GM19397 (cell line): Measurements from ENCODE around the gene TMEM272.

Source experiments
- ATAC-seq: cut with Tn5 transposase; IDR thresholded peaks from one replicate; pipeline ENCODE4 v1.9.1; 2021; ENCODE audit warnings: mild to moderate bottlenecking, moderate library complexity; ENCODE audit not compliant: unreplicated experiment

TMEM272 gene, protein sequence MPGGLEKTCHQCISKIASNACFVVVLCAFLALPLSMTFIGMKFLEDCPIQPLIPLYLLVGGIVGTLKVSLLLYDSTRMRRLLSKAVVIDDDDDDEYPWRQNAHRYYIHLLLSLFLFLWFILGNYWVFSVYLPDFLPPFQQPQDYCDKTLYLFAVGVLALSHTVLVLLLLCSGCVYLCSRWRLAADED

DNA sequence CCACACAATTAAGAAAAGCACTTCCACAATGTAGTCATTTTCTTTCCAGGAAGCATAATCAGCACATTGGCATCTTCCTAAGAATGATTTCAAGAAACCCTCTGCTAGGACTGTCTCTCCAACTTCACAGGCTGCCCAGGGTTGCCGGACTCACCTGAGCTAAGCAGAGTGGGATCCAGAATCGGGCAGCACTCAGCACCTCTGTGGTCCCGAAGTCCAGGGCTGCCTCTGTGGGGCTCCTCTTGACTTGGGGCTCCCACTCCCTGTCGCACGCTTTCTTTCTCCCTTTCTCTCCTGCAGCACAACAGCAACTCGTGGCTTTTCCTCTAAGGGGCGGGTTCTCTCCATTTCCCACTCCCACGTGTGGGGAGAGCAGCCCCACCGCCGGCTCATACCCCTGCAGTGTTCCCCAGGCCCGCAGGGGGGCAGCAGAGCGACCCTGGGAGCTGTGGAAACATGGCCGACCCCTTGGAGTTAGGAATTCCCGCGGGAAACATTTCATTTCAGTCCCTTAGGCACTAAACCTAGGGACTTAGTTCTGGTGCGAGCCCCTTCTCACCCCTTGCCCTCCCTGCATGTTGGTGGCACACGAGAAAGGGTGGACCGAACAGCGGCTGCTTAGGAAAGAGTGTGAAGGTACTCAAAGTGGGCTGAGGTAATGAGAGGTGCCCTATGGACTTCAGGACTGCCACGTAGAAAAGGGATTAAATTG is at the start of gene TMEM272:
Gene TMEM272, minus strand, starts transcription at position 316 of the 712 bp plus-strand sequence. CDS start 6,647 bp downstream, outside the sequence.
- ATAC-seq: no peak

DNA sequence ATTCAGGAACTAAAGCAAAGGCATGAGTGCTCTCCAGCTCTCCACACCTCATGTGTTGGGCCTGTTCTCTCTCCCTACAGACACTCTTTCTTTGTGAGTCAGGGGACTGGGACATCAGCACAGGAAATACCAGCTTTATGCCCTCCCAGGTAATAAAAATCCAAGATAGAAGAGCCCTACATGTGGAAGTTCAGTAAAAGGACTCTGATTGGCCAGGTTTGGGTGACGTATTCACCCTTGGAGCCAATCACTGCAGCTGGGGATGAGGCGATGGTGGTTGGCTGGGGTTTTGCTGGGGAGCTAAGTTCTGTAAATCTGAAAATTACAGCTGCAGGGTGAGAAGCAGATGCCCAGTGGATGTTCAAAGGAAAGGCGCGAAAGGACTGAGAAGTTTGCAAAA is 49.3 kb upstream of the TMEM272 start:
- ATAC-seq: no peak

DNA sequence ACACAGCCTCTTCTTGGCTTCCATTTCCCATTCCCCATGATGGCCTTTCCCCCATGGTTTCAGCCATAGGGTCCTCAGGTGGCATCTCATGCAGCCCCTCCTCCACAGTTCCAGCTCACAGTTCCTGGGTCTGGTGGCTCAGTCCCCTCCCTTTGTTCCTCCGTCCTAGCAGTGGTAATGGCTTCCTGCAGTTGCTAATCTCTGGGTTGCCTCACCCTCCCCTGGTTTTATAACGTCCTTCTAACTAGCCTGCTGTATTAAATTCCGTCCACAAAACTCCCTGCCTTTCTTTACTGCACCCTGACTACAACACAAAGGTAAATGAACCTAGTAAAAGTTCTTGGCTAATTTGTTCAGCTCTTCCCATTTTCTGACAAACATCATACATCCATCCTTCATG is 47.7 kb upstream of the TMEM272 start:
- ATAC-seq: no peak

DNA sequence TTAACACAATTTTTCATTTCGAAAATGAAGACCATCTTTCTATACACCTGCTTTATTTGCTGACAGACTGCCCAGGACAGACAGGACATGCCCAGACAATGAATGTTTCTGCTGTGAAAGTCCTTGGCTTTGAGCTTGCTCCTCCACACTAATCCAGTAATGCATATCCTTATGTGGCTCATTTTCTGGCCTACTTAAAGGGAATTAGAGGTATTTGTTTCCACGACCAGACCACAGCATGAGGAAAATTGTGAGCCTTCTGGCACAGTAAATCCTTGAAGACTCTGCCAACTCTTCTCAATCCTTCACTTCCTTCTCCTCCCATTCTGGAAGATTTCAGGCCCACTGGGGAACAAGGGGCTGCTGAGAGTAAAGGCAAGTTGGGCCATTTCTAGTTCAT is 42.5 kb upstream of the TMEM272 start:
- no peak for ATAC-seq

DNA sequence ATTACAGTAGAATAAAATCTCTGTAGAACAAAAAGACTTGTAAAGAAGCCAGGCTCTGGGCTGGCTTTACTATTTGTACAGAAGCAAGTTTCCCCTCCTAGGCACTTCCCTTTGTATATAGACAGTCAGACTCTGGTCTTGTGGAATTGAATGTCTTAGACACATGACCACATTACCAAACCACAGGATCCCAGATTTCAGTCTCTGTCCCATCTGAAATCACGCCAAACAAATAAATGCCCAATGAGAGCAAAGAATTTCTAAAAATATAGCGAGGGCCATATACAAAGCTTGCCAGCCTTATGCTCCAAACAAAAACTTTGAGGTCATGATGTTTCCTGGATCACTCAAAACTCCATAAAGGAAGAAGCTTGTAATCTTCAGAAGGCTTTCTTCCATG is 40.7 kb upstream of the TMEM272 start:
- ATAC-seq: no peak

DNA sequence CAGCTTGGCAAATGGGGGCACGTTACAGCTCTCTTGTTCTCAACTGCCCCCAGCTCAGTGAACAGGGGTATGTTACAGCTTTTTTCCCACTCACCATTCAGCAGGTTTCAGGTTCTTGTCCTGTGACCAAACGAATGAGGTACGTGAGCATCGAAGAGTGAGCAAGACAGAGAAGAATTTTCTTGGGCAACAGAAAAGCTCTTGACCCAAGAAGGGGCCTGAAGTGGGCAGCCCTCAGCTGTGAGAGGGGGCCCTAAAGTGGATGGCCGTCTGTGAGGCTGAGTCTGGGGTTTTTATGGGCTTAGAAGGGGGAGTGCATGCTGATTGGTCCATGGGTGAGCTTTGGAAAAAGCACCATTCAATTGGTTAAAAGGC is 38.2 kb upstream of the TMEM272 start:
- no peak for ATAC-seq

DNA sequence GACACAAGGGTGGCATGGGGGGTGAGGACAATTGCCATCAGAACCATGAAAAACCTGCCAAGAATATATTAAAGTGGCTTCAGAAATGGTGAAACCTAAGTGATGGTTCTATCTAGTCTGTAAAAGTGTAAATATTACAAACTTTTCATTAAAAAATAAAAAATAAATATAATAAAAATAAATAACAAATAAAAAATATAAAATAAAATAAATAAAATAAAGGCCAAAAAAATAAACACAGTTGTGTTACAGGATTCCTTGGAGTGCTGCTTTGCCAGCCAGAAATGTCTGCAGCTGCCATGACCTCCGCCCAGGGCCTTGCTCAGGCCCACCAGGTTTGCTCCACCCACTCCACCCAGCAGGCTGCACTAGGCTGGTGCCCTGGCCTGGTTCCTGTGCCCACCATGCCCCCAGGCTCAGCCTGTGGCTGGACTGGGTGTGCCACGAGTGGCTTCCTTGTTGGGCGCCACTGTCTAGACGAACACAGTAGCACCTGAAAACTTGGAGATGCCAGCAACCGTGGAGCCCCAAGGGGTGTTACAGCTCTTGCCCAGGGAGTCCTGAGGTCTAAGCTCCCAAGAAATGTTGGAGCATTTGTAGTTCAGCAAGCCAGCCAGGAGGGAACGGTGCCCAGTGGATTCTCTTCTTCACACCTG is 37.7 kb upstream of the TMEM272 start:
- ATAC-seq: no peak

DNA sequence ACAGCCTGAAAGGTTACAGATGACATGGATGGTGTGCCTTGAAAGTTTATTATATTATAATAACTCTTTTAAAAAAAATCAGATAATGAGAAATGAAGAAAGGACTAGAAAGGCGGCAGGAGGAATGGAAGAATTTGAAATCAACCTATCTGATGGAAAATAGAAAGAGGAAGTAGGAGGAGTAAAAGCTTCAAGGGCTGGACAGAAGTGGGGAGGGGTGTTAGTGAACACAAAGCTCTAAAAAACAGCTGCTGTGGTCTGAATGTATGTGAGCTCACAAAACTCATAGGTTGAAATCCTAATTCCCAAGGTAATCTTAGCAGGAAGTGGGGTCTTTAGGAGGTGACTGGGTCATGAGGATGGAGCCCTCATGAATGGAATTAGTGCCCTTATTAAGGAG is 36.3 kb upstream of the TMEM272 start:
- no peak for ATAC-seq

DNA sequence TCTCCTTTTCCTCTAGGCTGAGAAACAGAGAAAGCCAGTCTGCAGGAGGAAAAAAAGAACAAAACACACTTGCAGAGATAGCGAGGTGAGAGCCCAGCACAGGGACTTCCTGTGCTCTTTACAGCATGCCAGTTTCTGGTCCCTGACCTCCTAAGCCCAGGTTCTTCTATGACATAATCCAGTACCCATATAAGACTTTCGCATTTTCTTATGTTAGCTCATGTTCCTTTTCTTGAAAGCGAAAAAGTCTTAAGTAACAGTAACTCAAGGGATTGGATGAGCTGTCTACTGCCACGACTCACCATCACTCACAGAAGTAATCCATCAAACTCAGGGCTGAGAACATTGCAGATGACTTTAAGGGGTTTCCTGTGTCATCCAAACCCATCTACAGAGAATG is 34.2 kb upstream of the TMEM272 start:
- ATAC-seq: no peak

DNA sequence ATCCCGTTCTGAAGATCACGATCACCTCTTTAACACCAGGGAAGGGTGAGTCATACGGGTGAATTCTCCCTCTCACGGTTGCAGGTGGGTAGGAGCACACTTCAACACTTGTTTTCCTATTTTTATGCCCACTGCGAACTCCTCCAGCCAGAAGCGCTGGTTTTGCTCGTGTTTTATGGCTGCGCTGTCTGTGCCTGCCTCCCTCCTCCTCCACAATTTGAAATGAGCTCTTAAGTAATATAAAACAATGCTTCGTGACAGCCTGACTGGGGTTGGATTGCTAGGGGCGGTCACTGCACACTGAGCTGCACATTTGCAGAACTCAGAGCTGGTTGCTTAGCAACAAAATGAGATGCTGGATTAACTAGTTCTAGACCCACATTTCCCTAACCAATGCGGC is 29.7 kb upstream of the TMEM272 start:
- ATAC-seq: no peak

DNA sequence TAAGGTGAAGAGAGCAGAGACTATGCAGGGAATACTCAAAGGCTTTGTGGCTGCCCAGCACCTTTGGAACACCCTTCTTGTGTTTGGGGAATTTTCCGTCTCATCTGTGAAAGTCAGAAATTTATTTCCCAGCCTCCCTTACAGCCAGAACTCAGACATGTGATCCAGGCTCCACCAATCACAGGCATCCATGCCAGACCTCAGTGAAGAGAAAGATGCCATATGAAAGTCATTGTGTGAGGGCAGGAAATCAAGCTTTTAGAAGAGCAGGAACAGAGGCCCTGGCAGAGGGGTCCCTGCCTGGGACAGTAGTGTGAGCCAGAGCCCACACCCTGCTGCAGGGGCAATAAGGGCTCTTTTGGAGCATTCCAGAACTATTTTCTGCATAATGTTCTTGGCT is 28.9 kb upstream of the TMEM272 start:
- no peak for ATAC-seq

DNA sequence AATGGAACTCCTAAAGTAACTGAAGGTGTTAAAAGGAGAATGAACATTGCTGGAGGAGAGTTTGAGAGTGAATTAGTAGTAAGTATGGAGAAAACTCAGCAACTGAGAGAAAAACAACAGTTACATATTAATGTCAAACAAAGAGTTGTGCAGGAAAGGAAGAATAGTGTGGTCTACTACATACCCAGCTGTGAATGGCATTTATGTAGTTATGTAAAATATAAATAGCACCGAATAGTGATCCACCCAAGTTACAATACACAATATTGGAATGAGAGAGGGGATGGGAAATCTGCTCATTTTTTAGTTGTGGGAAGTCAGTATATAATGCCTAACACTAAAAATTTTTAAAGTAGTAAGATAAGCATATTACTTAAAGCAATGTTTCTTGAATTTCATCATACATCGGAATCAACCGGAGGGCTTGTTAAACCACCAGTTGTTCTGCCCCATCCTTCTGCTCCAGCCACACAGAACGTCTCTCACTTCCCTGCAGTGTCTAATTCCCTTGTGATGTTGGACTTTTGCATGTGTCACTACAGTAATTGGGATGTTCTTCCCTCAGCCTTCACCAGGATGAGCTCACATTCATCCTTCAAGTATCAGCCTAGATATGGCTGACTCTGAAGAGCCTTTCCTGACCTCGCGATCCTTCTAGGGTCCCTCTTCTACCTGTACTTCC is 28.3 kb upstream of the TMEM272 start:
- no peak for ATAC-seq

DNA sequence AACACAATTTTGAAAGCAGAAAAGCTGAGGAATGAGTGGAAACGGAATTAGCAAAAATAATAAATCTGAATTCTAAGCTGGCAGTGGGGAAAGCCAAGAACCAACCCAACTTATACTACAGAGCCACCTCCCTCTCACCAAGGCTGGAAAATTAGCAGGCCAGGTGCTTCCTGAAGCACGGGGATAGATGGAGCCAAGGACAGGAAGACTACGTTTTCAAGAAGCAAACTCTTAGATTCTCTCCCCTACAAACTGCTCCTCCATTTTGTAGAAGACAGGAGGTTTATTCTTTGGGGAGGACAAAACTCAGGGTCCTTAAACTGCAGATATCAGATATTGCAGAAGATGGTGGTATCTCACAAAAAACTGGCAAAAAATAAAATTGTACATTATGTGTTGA is 25.6 kb upstream of the TMEM272 start:
- ATAC-seq: no peak

DNA sequence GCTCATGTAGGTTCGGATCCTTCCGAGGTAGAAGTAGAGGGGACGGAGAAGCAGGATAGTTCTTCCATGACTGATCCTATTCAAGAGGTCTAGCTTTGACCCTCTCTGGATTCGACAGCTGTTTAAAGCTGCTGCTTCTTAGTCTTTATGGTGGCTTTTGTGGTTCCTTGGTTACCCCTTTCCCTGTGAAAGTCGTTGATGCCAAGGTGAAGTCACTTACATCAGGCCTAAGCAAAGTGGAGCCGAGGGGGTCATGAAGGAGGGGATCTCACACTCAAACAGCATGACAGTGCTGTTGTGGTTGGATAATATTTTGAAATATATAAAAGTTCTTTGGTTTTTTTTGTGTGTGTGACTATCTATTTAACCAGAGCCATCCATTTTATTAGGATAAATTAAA is 24.9 kb upstream of the TMEM272 start:
- no peak for ATAC-seq

DNA sequence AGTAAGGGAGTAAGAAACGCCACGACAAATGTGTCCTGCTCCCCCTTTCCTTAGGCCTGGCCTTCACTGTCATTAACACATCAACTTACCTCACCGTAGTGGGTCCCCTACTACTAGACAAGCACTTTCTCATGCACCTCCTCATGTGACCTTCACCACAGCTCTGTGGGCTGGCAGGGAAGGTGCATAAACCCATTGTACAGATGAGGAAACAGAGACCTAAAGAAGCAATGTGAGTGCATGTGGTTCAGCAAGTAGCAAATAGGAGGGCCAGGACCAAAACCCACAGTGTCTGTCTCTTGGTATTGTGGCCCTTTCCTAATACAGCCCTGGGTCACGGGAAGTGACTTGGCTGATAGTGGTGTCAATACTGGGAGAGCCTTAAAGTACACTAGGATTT is 22.1 kb upstream of the TMEM272 start:
- ATAC-seq: no peak

DNA sequence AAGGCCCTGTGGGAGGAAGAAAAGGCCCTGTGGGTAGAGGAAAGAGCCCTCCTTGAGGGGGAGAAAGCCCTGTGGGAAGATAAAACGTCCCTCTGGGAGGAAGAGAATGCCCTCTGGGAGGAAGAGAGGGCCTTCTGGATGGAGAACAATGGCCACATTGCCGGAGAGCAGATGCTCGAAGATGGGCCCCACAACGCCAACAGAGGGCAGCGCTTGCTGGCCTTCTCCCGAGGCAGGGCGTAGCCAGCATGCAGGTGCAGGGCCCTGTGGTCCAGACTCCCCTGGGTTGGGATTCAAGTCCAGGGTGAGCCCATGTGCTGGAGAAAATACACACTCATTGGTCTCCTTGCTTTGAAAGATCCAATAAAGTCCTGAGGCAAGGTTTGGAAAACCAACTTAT is 20.9 kb upstream of the TMEM272 start:
- no peak for ATAC-seq

DNA sequence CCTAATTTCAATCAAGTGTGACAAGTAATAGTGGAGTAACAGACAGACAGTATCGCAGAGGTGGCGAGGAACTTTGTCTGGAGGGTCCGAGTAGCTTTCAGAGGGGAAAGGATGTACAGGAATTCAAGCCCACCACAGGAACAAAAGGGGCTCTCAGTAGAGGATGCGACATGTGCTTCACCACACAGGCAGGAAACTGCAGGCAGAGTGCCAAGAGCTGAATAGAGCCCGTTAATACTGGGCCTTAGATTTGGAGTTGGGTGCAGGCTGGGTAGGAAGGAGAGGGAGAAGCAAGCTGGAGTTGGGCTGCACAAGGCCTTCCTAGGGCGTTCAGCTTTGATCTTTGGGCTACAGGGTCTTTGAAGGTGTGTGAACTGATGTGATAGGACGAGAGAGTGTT is 18.0 kb upstream of the TMEM272 start:
- no peak for ATAC-seq

DNA sequence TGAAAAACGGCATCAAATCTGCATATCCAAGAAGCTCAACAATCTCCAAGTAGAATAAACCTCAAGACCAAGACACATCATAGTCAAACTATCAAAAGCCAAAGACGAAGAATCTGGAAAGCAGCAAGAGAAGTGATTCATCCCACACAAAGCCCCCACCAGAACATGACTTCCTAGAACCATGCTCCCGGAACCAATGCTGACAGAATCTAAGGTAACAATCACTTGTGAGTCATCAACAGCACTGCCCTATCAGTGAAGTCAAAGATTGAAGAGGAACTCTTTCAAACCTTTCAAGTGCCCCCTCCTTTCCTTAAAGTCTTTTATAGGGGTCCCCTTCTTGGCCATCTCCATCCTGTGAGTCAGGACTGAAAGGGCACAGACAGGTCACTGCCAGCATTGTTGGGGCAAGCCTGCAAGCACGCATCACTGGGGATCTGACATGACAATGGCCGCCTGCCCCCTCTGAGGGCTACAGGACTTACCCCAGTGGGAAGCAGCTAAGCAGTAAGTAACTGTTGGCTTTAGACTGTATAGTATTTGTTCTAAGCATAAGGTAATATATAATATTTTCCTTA is 16.8 kb upstream of the TMEM272 start, which contains the start of gene CCDC70:
Gene CCDC70, plus strand, starts transcription at position 247 of the 578 bp plus-strand sequence. CDS start 3,443 bp downstream, outside the sequence.
- ATAC-seq: no peak

DNA sequence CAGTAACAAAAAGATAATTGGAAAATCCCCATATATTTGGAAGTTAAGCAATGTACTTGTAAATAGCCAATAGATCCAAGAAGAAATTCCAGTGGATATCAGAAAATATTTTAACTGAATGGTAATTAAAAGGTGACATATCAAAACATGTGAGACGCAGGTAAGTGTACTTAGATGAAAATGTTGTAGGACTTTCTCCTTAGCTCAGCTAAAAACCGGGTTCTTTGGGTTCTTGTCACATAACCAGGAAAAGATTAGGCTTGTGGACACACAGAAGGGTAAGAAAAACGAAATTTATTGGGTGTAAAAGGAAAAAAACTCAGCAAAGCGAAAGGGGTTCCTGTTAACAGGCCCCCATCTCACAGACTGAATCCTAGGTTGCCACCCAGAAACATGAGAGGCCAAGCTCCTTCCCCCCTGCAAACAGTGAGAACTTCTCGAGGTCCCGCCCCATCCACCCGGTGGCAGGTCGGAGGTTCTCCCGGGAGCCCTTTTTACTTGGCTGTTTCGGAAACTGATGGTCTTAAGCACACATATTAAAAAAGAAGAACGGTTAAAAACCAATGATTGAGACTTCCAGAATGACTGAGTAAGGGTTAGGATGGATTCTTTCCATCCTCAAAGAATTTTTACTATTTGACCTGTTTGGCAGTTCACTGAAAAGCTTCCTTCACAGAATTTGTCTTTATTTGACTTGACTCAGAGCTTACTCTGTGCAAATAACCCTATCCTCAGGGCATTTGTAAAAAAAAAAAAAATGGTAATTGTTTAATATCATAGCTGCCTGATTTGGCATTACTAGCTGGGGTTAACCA is 13.7 kb upstream of the TMEM272 start:
- ATAC-seq: no peak

DNA sequence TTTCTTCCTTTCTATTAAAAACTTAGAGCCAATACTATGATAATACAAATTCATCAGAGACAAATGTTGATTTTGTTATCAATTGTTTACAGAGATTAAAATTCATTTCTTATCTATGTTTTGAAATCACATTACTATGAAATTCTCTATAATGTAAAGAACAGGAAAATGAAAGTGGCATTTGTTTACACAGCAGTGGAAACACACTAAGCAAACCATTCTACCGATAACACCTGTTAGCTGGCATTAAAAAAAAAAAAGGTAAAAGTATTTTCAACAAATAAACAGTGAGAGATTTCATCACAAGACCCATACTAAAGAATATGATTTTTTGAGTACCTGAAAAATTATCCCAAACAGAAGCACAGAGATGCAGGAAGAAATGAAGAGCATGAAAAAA is 12.0 kb upstream of the TMEM272 start:
- ATAC-seq: no peak
